ENCODE results near the gene MKS1.

The MKS1 gene

GRCh38 chr17:58217766-58218165 is 1.3 kb downstream of the MKS1 start:
- Histone ChIP-seq H3K27me3 (ENCODE audit: low read depth, low read length) (no peaks in the 10 kb centered on the region), H3K9ac (ENCODE audit: low read length) (no peak overlapping the region), H3K9me3 (ENCODE audit: insufficient read depth, low read length) (no peaks in the 10 kb centered on the region), H3K27ac (ENCODE audit: low read length) (no peak overlapping the region), H3K4me2 (ENCODE audit: low read length) (no peak overlapping the region), H3K4me3 (ENCODE audit: low read length) (no peak overlapping the region), H3K4me1 (ENCODE audit: low read length) (peaks cover 12% of the 10 kb centered on the region), H4K20me1 (ENCODE audit: insufficient read depth, low read length) (no peaks in the 10 kb centered on the region), H3K36me3 (replicated peaks; ENCODE audit: low read depth, low read length) (no peaks in the 10 kb centered on the region), H2AFZ (ENCODE audit: low read depth, low read length) (no peak overlapping the region), H3K79me2 (ENCODE audit: low read length) (no peaks in the 10 kb centered on the region)
- TF ChIP-seq EZH2phosphoT487 (IDR thresholded peaks at IDR 0.05; ENCODE audit: low read depth), result no peak
- TF ChIP-seq, protein P1, sequence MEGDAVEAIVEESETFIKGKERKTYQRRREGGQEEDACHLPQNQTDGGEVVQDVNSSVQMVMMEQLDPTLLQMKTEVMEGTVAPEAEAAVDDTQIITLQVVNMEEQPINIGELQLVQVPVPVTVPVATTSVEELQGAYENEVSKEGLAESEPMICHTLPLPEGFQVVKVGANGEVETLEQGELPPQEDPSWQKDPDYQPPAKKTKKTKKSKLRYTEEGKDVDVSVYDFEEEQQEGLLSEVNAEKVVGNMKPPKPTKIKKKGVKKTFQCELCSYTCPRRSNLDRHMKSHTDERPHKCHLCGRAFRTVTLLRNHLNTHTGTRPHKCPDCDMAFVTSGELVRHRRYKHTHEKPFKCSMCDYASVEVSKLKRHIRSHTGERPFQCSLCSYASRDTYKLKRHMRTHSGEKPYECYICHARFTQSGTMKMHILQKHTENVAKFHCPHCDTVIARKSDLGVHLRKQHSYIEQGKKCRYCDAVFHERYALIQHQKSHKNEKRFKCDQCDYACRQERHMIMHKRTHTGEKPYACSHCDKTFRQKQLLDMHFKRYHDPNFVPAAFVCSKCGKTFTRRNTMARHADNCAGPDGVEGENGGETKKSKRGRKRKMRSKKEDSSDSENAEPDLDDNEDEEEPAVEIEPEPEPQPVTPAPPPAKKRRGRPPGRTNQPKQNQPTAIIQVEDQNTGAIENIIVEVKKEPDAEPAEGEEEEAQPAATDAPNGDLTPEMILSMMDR (IDR thresholded peaks at IDR 0.05; ENCODE audit: low read depth, low read length), result no peak

GRCh38 chr17:58215685-58216084 is 3.4 kb downstream of the MKS1 start:
- H3K9me3 ChIP-seq (ENCODE audit: insufficient read depth, low read length), result no peaks in the 10 kb centered on the region
- H3K4me3 ChIP-seq (ENCODE audit: low read length), result no peak overlapping the region
- no peak overlapping the region for H3K27ac ChIP-seq (ENCODE audit: low read length)
- no peak overlapping the region for H3K4me2 ChIP-seq (ENCODE audit: low read length)
- no peak overlapping the region for H3K9ac ChIP-seq (ENCODE audit: low read length)
- H3K4me1 ChIP-seq (ENCODE audit: low read length), result peaks cover 12% of the 10 kb centered on the region
- no peaks in the 10 kb centered on the region for H3K27me3 ChIP-seq (ENCODE audit: low read depth, low read length)
- H3K36me3 ChIP-seq (replicated peaks; ENCODE audit: low read depth, low read length), result no peaks in the 10 kb centered on the region
- no peaks in the 10 kb centered on the region for H3K79me2 ChIP-seq (ENCODE audit: low read length)
- no peaks in the 10 kb centered on the region for H4K20me1 ChIP-seq (ENCODE audit: insufficient read depth, low read length)
- H2AFZ ChIP-seq (ENCODE audit: low read depth, low read length), result no peak overlapping the region
- TF ChIP-seq, protein P1 (IDR thresholded peaks at IDR 0.05; ENCODE audit: low read depth, low read length), result peak; percentile 10; the same call in 1 of the 2 replicates
- no peak for TF ChIP-seq EZH2phosphoT487 (IDR thresholded peaks at IDR 0.05; ENCODE audit: low read depth)

DNA sequence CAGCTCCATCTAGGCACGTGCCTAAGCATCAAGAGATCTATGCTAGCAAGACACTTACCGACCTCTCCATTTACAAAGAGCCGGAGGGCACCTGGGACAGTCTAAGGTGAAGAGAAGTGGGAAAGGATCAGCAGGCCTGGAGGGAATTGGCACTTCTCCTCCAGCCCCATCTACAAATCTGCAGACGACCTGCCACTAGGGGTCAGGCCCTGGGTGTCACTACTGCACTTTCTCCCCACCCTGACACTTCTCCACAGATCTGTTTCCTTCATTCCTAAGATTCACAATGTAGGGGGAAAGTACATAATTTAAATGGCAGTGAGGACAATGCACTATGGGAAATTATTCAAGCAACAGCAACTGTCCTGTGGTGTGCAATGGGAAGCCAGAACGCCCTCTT is 8.1 kb downstream of the MKS1 start:
- H3K4me3 ChIP-seq (ENCODE audit: low read length), result no peak overlapping the region
- no peaks in the 10 kb centered on the region for H3K9me3 ChIP-seq (ENCODE audit: insufficient read depth, low read length)
- H3K4me1 ChIP-seq (ENCODE audit: low read length), result no peaks in the 10 kb centered on the region
- H3K4me2 ChIP-seq (ENCODE audit: low read length), result no peak overlapping the region
- H3K36me3 ChIP-seq (replicated peaks; ENCODE audit: low read depth, low read length), result no peaks in the 10 kb centered on the region
- no peak for TF ChIP-seq EZH2phosphoT487 (IDR thresholded peaks at IDR 0.05; ENCODE audit: low read depth)
- TF ChIP-seq, protein P1 (IDR thresholded peaks at IDR 0.05; ENCODE audit: low read depth, low read length), result peak; percentile 42
- H2AFZ ChIP-seq (ENCODE audit: low read depth, low read length), result no peak overlapping the region
- no peak overlapping the region for H3K27ac ChIP-seq (ENCODE audit: low read length)
- no peaks in the 10 kb centered on the region for H3K79me2 ChIP-seq (ENCODE audit: low read length)
- no peaks in the 10 kb centered on the region for H4K20me1 ChIP-seq (ENCODE audit: insufficient read depth, low read length)
- no peaks in the 10 kb centered on the region for H3K27me3 ChIP-seq (ENCODE audit: low read depth, low read length)
- H3K9ac ChIP-seq (ENCODE audit: low read length), result no peak overlapping the region

- H3K36me3 ChIP-seq (replicated peaks; ENCODE audit: low read depth, low read length), result no peaks in the 10 kb centered on the region
- no peak overlapping the region for H3K4me3 ChIP-seq (ENCODE audit: low read length)
- no peak overlapping the region for H3K4me2 ChIP-seq (ENCODE audit: low read length)
- no peaks in the 10 kb centered on the region for H3K79me2 ChIP-seq (ENCODE audit: low read length)
- H3K27me3 ChIP-seq (ENCODE audit: low read depth, low read length), result no peaks in the 10 kb centered on the region
- no peaks in the 10 kb centered on the region for H3K4me1 ChIP-seq (ENCODE audit: low read length)
- H3K9me3 ChIP-seq (ENCODE audit: insufficient read depth, low read length), result no peaks in the 10 kb centered on the region
- no peak overlapping the region for H3K27ac ChIP-seq (ENCODE audit: low read length)
- H3K9ac ChIP-seq (ENCODE audit: low read length), result no peak overlapping the region
- no peaks in the 10 kb centered on the region for H4K20me1 ChIP-seq (ENCODE audit: insufficient read depth, low read length)
- H2AFZ ChIP-seq (ENCODE audit: low read depth, low read length), result no peak overlapping the region
- TF ChIP-seq EZH2phosphoT487 (IDR thresholded peaks at IDR 0.05; ENCODE audit: low read depth), result no peak
- TF ChIP-seq, protein P1 (IDR thresholded peaks at IDR 0.05; ENCODE audit: low read depth, low read length), result no peak
Observed at GRCh38 chr17:58208344-58208743, 10.7 kb downstream of the MKS1 start.
